Subcutaneous abdominal adipose tissue (tissue), 5 donors: ENCODE measurements around the gene ARSB.
"Not testable (repeated sequence)": the region's sequence is repeated elsewhere in the genome, so short reads cannot be mapped to it uniquely, and the experiment has no call there.

Experiments
- H3K27ac ChIP-seq: one replicate; pipeline ENCODE4 v1.7.0; 2013; ENCODE audit warnings: low read depth, mild to moderate bottlenecking, inconsistent platforms, low read length, moderate library complexity
- H3K27me3 ChIP-seq, 5 donors: one replicate each; pipeline ENCODE4 v1.7.0; 2013; ENCODE audit warnings: low read length in 5 of 5, inconsistent platforms in 1 of 5; ENCODE audit not compliant: control insufficient read depth in 5 of 5, insufficient read depth in 4 of 5
- H3K36me3 ChIP-seq, 5 donors: one replicate each; pipeline ENCODE4 v1.7.0; 2013; ENCODE audit warnings: low read length in 5 of 5; ENCODE audit not compliant: control insufficient read depth in 5 of 5, insufficient read depth in 5 of 5
- H3K4me1 ChIP-seq, 5 donors: one replicate each; pipeline ENCODE4 v1.7.0; 2013; ENCODE audit warnings: low read length in 5 of 5, mild to moderate bottlenecking in 3 of 5, moderate library complexity in 1 of 5; ENCODE audit not compliant: control insufficient read depth in 5 of 5, insufficient read depth in 5 of 5
- H3K4me3 ChIP-seq, 5 donors: one replicate each; pipeline ENCODE4 v1.7.0; 2013; ENCODE audit warnings: low read length in 5 of 5, low read depth in 1 of 5
- H3K9ac ChIP-seq, 5 donors: one replicate each; pipeline ENCODE4 v1.7.0; 2013; ENCODE audit warnings: low read length in 5 of 5, mild to moderate bottlenecking in 4 of 5, moderate library complexity in 3 of 5
- H3K9me3 ChIP-seq, 5 donors: one replicate each; pipeline ENCODE4 v1.7.0; 2013; ENCODE audit warnings: low read length in 5 of 5; ENCODE audit not compliant: control insufficient read depth in 5 of 5
- donor health status: healthy.
- donor health status: healthy.
- donor health status: healthy.
- donor health status: healthy.
- donor health status: healthy.

ARSB gene

DNA sequence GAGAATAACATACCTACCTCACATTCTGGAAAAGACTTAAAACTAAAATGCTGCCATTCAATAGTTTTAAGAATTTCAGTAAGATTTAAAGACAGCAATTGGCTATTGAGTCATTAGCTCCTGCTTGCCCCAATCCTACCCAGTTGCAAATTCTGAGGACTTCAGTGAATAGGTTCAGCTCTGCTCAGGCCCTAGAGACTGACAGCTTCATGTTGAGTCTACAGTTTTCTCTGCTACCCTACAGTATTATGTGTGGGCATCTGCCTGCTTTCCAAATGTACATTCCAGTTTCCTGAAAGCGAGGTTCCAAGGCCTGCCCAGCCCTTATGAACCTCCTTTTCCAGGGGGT is 61.5 kb downstream of the ARSB start:
- peaks cover 0 to 4% (median 0%) of the 10 kb centered on the region in 5 donors for H3K4me1 ChIP-seq
- H3K4me3 ChIP-seq = no peak overlapping the region
- H3K27ac ChIP-seq = no peak overlapping the region
- H3K27me3 ChIP-seq = no peaks in the 10 kb centered on the region
- no peaks in the 10 kb centered on the region for H3K9me3 ChIP-seq
- H3K9ac ChIP-seq = no peak overlapping the region
- H3K36me3 ChIP-seq = peaks cover 0 to 2% (median 0%) of the 10 kb centered on the region in 5 donors

DNA sequence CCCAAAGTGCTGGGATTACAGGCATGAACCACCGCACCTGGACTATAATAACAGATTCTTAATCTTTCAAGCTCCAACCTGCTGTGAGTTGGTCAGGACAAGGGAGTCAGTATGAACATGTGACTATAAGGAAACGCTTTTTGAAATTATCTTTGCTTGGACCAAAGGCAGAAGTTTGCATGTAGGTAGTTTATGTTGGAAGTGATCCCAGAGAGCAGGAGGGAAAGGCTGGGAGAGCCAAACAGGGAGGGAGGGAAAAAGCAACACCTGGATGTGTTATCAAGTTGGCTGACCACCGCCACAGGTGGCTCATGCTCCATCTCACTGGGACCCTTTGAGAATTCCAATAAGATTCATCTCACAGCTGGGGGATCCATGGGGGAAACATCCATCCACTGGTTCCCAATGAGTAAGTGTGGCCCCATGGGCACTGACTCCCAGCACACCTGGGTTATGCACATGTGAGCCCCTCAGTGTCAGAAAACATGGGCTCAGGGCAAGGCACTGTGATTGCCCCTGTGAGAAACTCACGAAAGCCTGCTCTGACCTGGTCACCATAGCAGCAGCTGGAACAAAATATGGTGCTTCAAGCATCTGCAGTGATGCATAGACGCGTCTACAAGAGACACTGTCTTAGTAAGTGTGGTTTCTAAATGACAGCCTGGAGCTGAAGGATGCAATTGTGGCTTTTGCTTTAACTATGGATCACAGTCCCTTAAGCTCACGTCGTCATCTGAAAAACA is 62.1 kb downstream of the ARSB start:
- H3K4me1 ChIP-seq = peaks cover 0 to 4% (median 0%) of the 10 kb centered on the region in 5 donors
- no peak overlapping the region for H3K27ac ChIP-seq
- no peak overlapping the region for H3K9ac ChIP-seq
- no peaks in the 10 kb centered on the region for H3K9me3 ChIP-seq
- H3K36me3 ChIP-seq = peaks cover 0 to 2% (median 0%) of the 10 kb centered on the region in 5 donors
- no peak overlapping the region for H3K4me3 ChIP-seq
- no peaks in the 10 kb centered on the region for H3K27me3 ChIP-seq

DNA sequence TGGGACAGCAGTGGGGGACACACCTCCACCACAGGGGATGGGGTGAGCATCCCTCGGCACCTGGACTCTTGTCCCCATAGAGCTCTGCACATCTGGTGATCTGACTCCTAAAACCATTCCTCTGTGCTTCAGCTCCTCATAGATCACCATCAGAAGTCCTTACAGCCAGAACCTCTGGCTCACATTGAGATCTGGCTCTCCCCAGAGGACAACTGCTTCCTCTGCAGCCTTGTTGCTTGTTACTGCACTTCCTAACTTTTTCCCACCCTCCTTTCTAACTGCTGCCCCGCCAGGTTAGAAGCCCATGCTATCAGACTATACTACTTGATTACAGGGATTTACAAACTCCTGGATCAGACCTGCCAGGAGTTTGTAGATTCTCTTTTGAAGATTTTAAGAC is 64.5 kb downstream of the ARSB start:
- no peaks in the 10 kb centered on the region for H3K27me3 ChIP-seq
- no peaks in the 10 kb centered on the region for H3K9me3 ChIP-seq

DNA sequence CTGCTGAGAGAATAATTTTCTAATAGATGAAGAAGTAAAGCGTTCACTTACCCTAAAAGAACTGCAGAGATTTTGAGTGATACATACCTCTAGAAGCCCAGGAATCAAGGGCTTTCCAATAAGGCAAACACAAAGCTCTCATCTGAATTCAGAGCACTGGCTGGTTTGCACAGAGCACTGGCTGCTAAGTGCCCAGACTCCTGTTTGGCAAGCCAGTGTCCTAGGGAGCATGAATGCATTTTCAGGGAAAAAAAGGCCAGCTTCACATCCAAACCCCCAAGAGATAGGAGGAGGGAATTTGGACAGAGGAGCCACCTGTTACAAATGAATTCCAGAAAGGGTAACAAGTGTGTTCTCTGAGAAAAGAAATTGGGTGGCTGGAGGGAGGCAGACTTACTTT is 65.3 kb downstream of the ARSB start:
- no peak overlapping the region for H3K4me3 ChIP-seq
- H3K27ac ChIP-seq = no peak overlapping the region
- H3K36me3 ChIP-seq = peaks cover 0 to 2% (median 0%) of the 10 kb centered on the region in 5 donors
- no peak overlapping the region for H3K9ac ChIP-seq
- no peaks in the 10 kb centered on the region for H3K27me3 ChIP-seq
- H3K9me3 ChIP-seq = no peaks in the 10 kb centered on the region
- H3K4me1 ChIP-seq = peaks cover 0 to 9% (median 0%) of the 10 kb centered on the region in 5 donors

More for the DNA sequence above, 64.5 kb downstream of the ARSB start:
- H3K36me3 ChIP-seq = peaks cover 0 to 2% (median 0%) of the 10 kb centered on the region in 5 donors
- H3K4me1 ChIP-seq = peaks cover 0 to 4% (median 0%) of the 10 kb centered on the region in 5 donors
- no peak overlapping the region for H3K9ac ChIP-seq
- no peak overlapping the region for H3K4me3 ChIP-seq
- H3K27ac ChIP-seq = no peak overlapping the region

DNA sequence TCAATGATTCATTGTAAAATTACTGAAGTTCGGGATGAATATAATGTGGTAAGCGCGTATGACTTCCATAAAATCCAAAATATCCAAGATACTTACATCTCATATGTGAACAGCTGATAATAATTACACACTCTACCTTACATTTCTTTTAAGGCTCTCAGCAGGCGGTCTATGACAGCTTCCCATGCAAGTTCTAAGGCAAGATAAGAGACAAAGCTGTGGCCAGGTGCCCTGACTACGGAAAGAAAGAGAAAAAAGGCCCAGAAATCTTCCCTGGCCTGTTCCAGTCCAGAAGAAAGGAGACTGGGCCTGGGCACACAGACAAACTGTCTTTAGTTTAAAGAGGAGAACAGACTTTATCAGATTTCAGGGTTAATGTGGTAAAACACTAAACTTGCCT is 69.1 kb downstream of the ARSB start:
- Histone ChIP-seq H3K9me3 (no peaks in the 10 kb centered on the region), H3K36me3 (no peaks in the 10 kb centered on the region), H3K9ac (no peak overlapping the region), H3K27ac (no peak overlapping the region), H3K27me3 (no peaks in the 10 kb centered on the region), H3K4me1 (peaks cover 0 to 16% (median 0%) of the 10 kb centered on the region in 5 donors), H3K4me3 (no peak overlapping the region)

DNA sequence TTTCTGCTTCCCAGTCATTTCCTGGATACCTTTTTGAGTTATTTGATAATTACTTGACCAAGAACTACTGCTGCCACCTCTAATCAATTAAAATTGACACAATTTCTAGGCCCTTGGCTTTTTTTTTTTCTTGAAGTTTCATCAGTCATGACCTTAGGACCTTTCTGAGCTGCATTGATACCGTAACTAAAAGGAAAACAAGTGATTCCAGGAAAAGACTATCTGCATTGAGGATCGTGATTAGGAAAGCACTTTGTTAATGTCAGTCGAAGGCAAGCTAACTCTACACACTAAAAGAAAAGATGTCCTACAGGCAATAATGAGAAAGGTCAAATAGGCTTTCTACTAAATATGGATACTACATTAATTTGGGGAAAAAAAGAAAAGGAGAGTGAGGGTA is 69.9 kb downstream of the ARSB start:
- peaks cover 0 to 12% (median 0%) of the 10 kb centered on the region in 5 donors for H3K4me1 ChIP-seq
- H3K9ac ChIP-seq = no peak overlapping the region
- H3K27me3 ChIP-seq = no peaks in the 10 kb centered on the region
- H3K36me3 ChIP-seq = no peaks in the 10 kb centered on the region
- no peak overlapping the region for H3K27ac ChIP-seq
- no peaks in the 10 kb centered on the region for H3K9me3 ChIP-seq
- H3K4me3 ChIP-seq = no peak overlapping the region

DNA sequence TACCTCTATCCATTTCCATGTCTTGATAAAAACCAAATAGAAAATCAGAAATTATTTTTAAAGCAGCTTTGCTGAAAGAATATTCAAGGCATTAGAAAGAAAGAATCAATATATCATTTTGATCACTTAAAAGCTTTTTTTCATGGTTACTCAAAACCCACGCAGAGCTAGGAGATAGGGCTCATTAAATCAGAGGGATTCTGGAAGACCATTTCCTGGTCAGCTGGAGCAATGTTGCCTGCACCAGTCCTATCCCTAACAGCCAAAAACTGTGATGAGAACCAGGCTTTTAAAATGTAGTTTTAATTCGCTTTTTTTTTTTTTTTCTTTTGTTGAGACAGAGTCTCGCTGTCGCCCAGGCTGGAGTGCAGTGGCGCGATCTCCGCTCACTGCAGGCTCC is 72.3 kb downstream of the ARSB start:
- Histone ChIP-seq H3K4me3 (no peak overlapping the region), H3K27ac (no peak overlapping the region), H3K9me3 (no peaks in the 10 kb centered on the region), H3K9ac (no peak overlapping the region), H3K4me1 (peaks cover 0 to 32% (median 13%) of the 10 kb centered on the region in 5 donors), H3K36me3 (no peaks in the 10 kb centered on the region), H3K27me3 (no peaks in the 10 kb centered on the region)

DNA sequence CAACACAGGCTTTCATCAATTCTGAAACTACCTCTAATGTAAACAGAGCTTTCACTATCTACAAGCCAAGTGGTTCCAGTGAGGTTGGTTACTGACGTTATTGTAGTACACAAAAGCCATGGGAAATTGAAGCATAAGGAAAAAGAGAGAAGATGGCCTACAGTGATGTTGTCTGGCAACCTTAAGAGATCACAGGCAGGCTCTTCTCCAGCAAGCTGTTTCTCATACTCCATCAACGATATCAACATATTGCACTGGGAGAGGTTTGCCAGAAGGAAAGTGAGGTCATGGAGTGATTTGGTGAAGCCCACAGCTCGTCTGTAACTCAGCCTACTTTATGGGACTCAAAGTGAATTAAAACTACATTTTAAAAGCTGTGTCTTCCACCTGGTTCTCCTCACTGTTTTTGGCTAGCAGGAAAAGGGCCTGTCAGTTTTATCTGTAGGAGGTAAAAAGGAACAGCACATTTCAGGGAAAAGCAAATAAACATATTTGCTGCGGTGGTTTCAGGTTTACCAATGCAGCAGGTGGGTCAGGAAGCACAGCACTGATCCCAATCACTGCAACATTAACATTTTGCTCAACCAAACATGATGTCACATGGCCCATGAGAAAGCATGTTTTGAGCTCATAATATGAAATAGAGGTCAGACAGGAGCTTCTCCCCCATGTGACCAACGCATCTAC is 72.9 kb downstream of the ARSB start:
- Histone ChIP-seq H3K9me3 (no peaks in the 10 kb centered on the region), H3K4me1 (peaks cover 2 to 38% (median 19%) of the 10 kb centered on the region in 5 donors), H3K36me3 (no peaks in the 10 kb centered on the region), H3K27ac (no peak overlapping the region), H3K27me3 (no peaks in the 10 kb centered on the region), H3K9ac (no peak overlapping the region), H3K4me3 (no peak overlapping the region)

DNA sequence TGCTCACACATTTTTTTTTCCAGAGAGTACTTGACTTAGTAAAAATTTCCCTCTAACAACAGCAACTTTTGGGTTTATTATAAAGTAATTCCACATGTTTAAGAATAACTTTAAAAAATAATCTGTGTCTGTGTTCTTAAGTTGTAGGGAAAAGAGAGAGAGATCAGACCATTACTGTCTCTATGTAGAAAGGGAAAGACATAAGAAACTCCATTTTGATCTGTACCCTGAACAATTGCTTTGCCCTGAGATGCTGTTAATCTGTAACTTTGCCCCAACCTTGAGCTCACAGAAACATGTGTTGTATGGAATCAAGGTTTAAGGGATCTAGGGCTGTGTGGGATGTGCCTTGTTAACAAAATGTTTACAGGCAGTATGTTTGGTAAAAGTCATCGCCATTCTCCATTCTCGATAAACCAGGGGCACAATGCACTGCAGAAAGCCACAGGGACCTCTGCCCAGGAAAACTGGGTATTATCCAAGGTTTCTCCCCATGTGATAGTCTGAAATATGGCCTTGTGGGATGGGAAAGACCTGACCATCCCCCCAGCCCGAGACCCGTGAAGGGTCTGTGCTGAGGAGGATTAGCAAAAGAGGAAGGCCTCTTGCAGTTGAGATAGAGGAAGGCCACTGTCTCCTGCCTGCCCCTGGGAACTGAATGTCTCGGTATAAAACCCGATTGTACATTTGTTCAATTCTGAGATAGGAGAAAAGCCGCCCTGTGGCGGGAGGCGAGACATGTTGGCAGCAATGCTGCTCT is 75.7 kb downstream of the ARSB start:
- not testable (repeated sequence) for H3K9me3 ChIP-seq, H3K9ac ChIP-seq, H3K27me3 ChIP-seq, H3K36me3 ChIP-seq
- Histone ChIP-seq H3K27ac (peak overlapping the region; percentile 73), H3K4me3 (peak overlapping the region in 1 of 5 donors; percentile 53), H3K4me1 (peaks cover 3 to 55% (median 33%) of the 10 kb centered on the region in 5 donors)
